DND-41 (cell line): ENCODE measurements around the gene MEI1.

ENCODE experiments used
- ATAC-seq: fragments of 200-7000 bp; cut with Tn5 transposase; 3 replicates; pipeline ENCODE4 v1.9.1; 2021; ENCODE audit warnings: low read depth; ENCODE audit not compliant: insufficient read depth
- DNase-seq: peaks from one replicate; pipeline ENCODE4 v3.0.0-alpha.2; 2020
- H2AFZ ChIP-seq: 2 replicates; pipeline ENCODE4 v1.6.0; 2012; ENCODE audit warnings: low read depth, low read length
- H3K27ac ChIP-seq: 2 replicates; pipeline ENCODE4 v1.5.1; 2012; ENCODE audit warnings: low read length, inconsistent platforms
- H3K27me3 ChIP-seq: fragments of 200-600 bp; sonication (generic); 2 replicates; pipeline ENCODE4 v1.6.0; 2012; ENCODE audit warnings: low read length, mild to moderate bottlenecking, inconsistent platforms; ENCODE audit not compliant: insufficient read depth, poor library complexity
- H3K36me3 ChIP-seq: 2 replicates; pipeline ENCODE4 v1.5.1; 2012; ENCODE audit warnings: low read length, inconsistent platforms; ENCODE audit not compliant: insufficient read depth
- H3K4me1 ChIP-seq: 2 replicates; pipeline ENCODE4 v1.5.1; 2012; ENCODE audit warnings: mild to moderate bottlenecking, low read length; ENCODE audit not compliant: insufficient read depth
- H3K4me2 ChIP-seq: 2 replicates; pipeline ENCODE4 v1.6.0; 2012; ENCODE audit warnings: mild to moderate bottlenecking, moderate library complexity, low read length, inconsistent platforms; ENCODE audit not compliant: insufficient read depth
- H3K4me3 ChIP-seq, 2 experiments: fragments of 200-600 bp in 1 of 2; shearing (Covaris generic) in 1 of 2; 2 replicates each; pipeline ENCODE4 v1.5.1; 2012 to 2016; ENCODE audit warnings: inconsistent platforms in 2 of 2, low read length in 2 of 2, mild to moderate bottlenecking in 2 of 2, low read depth in 1 of 2, moderate library complexity in 1 of 2
- H3K79me2 ChIP-seq: 2 replicates; pipeline ENCODE4 v1.6.0; 2012; ENCODE audit warnings: low read length, inconsistent platforms; ENCODE audit not compliant: insufficient read depth
- H3K9ac ChIP-seq: 2 replicates; pipeline ENCODE4 v1.6.0; 2012; ENCODE audit warnings: low read depth, mild to moderate bottlenecking, inconsistent platforms, low read length, moderate library complexity
- H3K9me3 ChIP-seq: 2 replicates; pipeline ENCODE4 v1.5.1; 2012; ENCODE audit warnings: low read length, moderate library complexity, mild to moderate bottlenecking, inconsistent platforms; ENCODE audit not compliant: insufficient read depth, severe bottlenecking
- H4K20me1 ChIP-seq: 2 replicates; pipeline ENCODE4 v1.6.0; 2012; ENCODE audit warnings: low read length; ENCODE audit not compliant: insufficient read depth
- CTCF ChIP-seq: IDR thresholded peaks from 2 replicates; pipeline ENCODE4 v1.5.1; 2012; ENCODE audit warnings: borderline replicate concordance, low read length, moderate library complexity, mild to moderate bottlenecking; ENCODE audit not compliant: poor library complexity, severe bottlenecking; ENCODE audit errors: extremely low read depth
- EZH2 ChIP-seq: IDR thresholded peaks from 3 replicates; pipeline ENCODE4 v1.6.1; 2012; ENCODE audit warnings: borderline replicate concordance, low read depth, mild to moderate bottlenecking, moderate library complexity, low read length, inconsistent platforms; ENCODE audit not compliant: severe bottlenecking

The MEI1 gene

GRCh38 chr22:41816241-41816640 is 116.9 kb downstream of the MEI1 start:
- H3K36me3 ChIP-seq = peaks cover 53% of the 10 kb centered on the region
- ATAC-seq = no peak
- TF ChIP-seq CTCF (no peak), EZH2 (no peak)
- no peaks in the 10 kb centered on the region for H3K9me3 ChIP-seq
- H3K4me1 ChIP-seq = no peaks in the 10 kb centered on the region
- no peak overlapping the region for H3K4me2 ChIP-seq
- no peaks in the 10 kb centered on the region for H3K27me3 ChIP-seq
- no peak overlapping the region for H2AFZ ChIP-seq
- DNase-seq = no peak
- H3K79me2 ChIP-seq = peaks cover 5% of the 10 kb centered on the region; the same call in 1 of the 2 replicates
- H3K9ac ChIP-seq = no peak overlapping the region
- no peak overlapping the region for H3K4me3 ChIP-seq
- peaks cover 6% of the 10 kb centered on the region for H4K20me1 ChIP-seq
- H3K27ac ChIP-seq = no peak overlapping the region

DNA sequence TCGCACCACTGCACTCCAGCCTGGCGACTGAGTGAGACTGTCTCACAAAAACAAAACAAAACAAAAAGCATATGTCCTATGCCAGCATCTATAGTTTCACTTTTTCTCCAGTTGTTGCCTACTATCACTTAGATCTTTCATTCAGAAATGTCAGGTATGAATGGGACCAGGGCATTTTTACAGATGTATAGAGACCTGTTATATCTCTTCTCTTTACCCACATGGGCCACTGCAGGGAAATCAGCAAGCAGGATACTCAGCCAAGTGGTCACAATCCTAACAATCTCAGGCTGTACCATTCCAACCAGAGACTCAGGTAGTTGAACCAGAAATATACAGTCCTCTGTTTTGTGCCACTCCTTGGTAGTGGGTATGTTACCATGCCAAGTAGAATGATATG is 117.6 kb downstream of the MEI1 start:
- H3K36me3 ChIP-seq = peaks cover 52% of the 10 kb centered on the region

DNA sequence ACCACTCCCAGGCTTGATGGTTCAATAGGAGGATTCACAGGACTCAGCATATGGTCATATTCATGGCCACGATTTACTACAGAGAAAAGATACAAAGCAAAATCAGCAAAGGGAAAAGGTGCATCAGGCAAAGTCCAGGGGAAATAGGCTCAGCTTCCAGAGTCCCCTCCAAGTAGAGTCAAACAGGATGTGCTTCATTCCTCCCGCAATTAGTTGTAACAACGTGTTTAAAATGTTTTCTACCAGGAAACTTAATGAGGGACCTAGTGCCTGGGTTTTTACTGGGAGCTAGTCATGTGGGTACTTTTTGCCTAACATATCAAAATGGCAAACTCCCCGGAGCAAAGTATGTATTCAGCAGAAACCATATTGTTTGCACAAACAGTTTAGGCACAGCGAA is 118.7 kb downstream of the MEI1 start:
- Histone ChIP-seq H3K4me1 (no peaks in the 10 kb centered on the region), H3K9ac (no peak overlapping the region), H3K4me2 (no peak overlapping the region), H3K36me3 (peaks cover 54% of the 10 kb centered on the region), H3K27me3 (no peaks in the 10 kb centered on the region), H3K27ac (no peak overlapping the region), H3K4me3 (no peak overlapping the region), H2AFZ (no peak overlapping the region), H4K20me1 (peaks cover 7% of the 10 kb centered on the region; the same call in 1 of the 2 replicates), H3K9me3 (no peaks in the 10 kb centered on the region), H3K79me2 (peaks cover 2% of the 10 kb centered on the region; the same call in 1 of the 2 replicates)
- DNase-seq = no peak
- no peak for ATAC-seq
- TF ChIP-seq EZH2 (no peak), CTCF (no peak)

More for the DNA sequence above, 117.6 kb downstream of the MEI1 start:
- Histone ChIP-seq H2AFZ (no peak overlapping the region), H3K4me3 (no peak overlapping the region), H3K4me2 (no peak overlapping the region), H3K9ac (no peak overlapping the region), H4K20me1 (peaks cover 6% of the 10 kb centered on the region), H3K79me2 (peaks cover 5% of the 10 kb centered on the region; the same call in 1 of the 2 replicates), H3K4me1 (no peaks in the 10 kb centered on the region), H3K27ac (no peak overlapping the region), H3K9me3 (no peaks in the 10 kb centered on the region), H3K27me3 (no peaks in the 10 kb centered on the region)
- DNase-seq (no peak), ATAC-seq (no peak)
- TF ChIP-seq CTCF = no peak
- TF ChIP-seq EZH2 = no peak

GRCh38 chr22:41818596-41818995 is 119.3 kb downstream of the MEI1 start:
- TF ChIP-seq EZH2 (no peak), CTCF (no peak)
- H3K9ac ChIP-seq = no peak overlapping the region
- H3K4me2 ChIP-seq = no peak overlapping the region
- no peaks in the 10 kb centered on the region for H3K9me3 ChIP-seq
- no peaks in the 10 kb centered on the region for H3K27me3 ChIP-seq
- peaks cover 53% of the 10 kb centered on the region for H3K36me3 ChIP-seq
- ATAC-seq (no peak), DNase-seq (no peak)
- H2AFZ ChIP-seq = no peak overlapping the region
- H3K79me2 ChIP-seq = no peaks in the 10 kb centered on the region
- no peak overlapping the region for H3K4me3 ChIP-seq
- H3K27ac ChIP-seq = no peak overlapping the region
- H3K4me1 ChIP-seq = no peaks in the 10 kb centered on the region
- H4K20me1 ChIP-seq = 0 out of 2 replicates have a peak, but pooled peaks cover 5% of the 10 kb centered on the region
